KMS-11 (cell line): ENCODE measurements around the gene MCRS1.

Experiments
- H2AFZ ChIP-seq: fragments of 200-600 bp; sonication (generic); 2 replicates; pipeline ENCODE4 v1.6.1; 2016; ENCODE audit warnings: antibody characterized with exemption, mixed run types, low read depth
- H3K27ac ChIP-seq: fragments of 200-600 bp; sonication (generic); 2 replicates; pipeline ENCODE4 v1.6.1; 2016; ENCODE audit warnings: mild to moderate bottlenecking, mixed run types
- H3K27me3 ChIP-seq: fragments of 200-600 bp; sonication (generic); 2 replicates; pipeline ENCODE4 v1.6.1; 2017; ENCODE audit warnings: mild to moderate bottlenecking, low read depth, mixed run types, moderate library complexity; ENCODE audit not compliant: insufficient read depth
- H3K36me3 ChIP-seq: fragments of 200-600 bp; sonication (generic); 2 replicates; pipeline ENCODE4 v1.6.1; 2017; ENCODE audit warnings: mild to moderate bottlenecking, mixed run types; ENCODE audit not compliant: insufficient read depth
- H3K4me1 ChIP-seq: fragments of 200-600 bp; sonication (generic); 2 replicates; pipeline ENCODE4 v1.6.1; 2016; ENCODE audit warnings: mild to moderate bottlenecking, low read depth, mixed run types; ENCODE audit not compliant: poor library complexity, severe bottlenecking
- H3K4me2 ChIP-seq: fragments of 200-600 bp; sonication (generic); 2 replicates; pipeline ENCODE4 v1.7.0; 2016; ENCODE audit warnings: mild to moderate bottlenecking, mixed run types
- H3K4me3 ChIP-seq: fragments of 200-600 bp; sonication (generic); IDR thresholded peaks from 2 replicates; pipeline ENCODE4 v1.6.1; 2017; ENCODE audit warnings: low read depth, low read length, mixed read lengths; ENCODE audit not compliant: insufficient read depth
- H3K79me2 ChIP-seq: fragments of 200-600 bp; sonication (generic); 2 replicates; pipeline ENCODE4 v1.6.1; 2016; ENCODE audit warnings: low read depth, mixed run types; ENCODE audit not compliant: insufficient read depth
- H3K9ac ChIP-seq: fragments of 200-600 bp; sonication (generic); 2 replicates; pipeline ENCODE4 v1.6.1; 2016; ENCODE audit warnings: mild to moderate bottlenecking, mixed run types
- H4K20me1 ChIP-seq: fragments of 200-600 bp; sonication (generic); 2 replicates; pipeline ENCODE4 v1.6.1; 2016; ENCODE audit warnings: mild to moderate bottlenecking, mixed run types; ENCODE audit not compliant: insufficient read depth
- TF ChIP-seq, protein P1 (sequence below): fragments of 200-600 bp; sonication (generic); conservative IDR thresholded peaks from 2 replicates; pipeline ENCODE4 v1.6.1; 2017; ENCODE audit warnings: low read depth, mild to moderate bottlenecking, antibody characterized with exemption, low read length, moderate library complexity, mixed read lengths

The MCRS1 gene

DNA sequence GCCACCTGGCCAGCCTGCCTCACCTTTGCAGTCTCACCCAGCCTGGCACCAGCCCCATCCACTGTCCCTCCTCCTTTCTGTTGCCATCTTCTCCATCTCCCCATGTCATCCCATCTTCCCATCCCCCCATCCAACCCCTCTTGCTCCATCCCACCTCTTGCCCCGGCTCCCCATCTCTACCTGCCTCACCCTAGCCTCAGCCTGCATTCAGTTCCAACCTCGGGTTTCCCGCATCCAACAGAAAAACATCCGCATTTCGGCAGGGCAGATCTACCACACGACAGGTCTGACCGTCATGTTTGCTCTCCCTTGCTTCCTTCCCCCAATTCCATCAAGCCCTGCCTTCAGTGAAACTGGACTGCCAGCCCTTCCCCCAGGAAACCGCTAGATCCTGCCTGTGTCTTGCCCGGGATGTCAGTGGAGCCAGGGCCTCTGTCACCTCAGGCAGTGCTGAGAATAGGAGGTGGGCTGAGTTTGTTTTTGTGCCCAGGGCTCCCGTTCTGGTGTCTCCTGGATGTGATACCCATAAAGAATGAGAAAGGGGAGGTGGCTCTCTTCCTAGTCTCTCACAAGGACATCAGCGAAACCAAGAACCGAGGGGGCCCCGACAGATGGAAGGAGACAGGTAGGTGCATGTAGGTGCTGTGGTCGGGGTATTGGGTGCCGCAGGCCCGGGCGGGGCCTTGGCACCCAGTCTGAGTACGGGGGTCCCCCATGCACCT is 26.6 kb downstream of the MCRS1 start:
- Histone ChIP-seq H3K27ac (no peak overlapping the region), H3K4me3 (no peak overlapping the region), H4K20me1 (no peaks in the 10 kb centered on the region), H3K4me1 (peaks cover 24% of the 10 kb centered on the region), H3K36me3 (no peaks in the 10 kb centered on the region), H3K4me2 (no peak overlapping the region), H2AFZ (no peak overlapping the region), H3K9ac (no peak overlapping the region), H3K79me2 (no peaks in the 10 kb centered on the region), H3K27me3 (peaks cover 28% of the 10 kb centered on the region)
- TF ChIP-seq, protein P1, sequence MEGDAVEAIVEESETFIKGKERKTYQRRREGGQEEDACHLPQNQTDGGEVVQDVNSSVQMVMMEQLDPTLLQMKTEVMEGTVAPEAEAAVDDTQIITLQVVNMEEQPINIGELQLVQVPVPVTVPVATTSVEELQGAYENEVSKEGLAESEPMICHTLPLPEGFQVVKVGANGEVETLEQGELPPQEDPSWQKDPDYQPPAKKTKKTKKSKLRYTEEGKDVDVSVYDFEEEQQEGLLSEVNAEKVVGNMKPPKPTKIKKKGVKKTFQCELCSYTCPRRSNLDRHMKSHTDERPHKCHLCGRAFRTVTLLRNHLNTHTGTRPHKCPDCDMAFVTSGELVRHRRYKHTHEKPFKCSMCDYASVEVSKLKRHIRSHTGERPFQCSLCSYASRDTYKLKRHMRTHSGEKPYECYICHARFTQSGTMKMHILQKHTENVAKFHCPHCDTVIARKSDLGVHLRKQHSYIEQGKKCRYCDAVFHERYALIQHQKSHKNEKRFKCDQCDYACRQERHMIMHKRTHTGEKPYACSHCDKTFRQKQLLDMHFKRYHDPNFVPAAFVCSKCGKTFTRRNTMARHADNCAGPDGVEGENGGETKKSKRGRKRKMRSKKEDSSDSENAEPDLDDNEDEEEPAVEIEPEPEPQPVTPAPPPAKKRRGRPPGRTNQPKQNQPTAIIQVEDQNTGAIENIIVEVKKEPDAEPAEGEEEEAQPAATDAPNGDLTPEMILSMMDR = no peak

DNA sequence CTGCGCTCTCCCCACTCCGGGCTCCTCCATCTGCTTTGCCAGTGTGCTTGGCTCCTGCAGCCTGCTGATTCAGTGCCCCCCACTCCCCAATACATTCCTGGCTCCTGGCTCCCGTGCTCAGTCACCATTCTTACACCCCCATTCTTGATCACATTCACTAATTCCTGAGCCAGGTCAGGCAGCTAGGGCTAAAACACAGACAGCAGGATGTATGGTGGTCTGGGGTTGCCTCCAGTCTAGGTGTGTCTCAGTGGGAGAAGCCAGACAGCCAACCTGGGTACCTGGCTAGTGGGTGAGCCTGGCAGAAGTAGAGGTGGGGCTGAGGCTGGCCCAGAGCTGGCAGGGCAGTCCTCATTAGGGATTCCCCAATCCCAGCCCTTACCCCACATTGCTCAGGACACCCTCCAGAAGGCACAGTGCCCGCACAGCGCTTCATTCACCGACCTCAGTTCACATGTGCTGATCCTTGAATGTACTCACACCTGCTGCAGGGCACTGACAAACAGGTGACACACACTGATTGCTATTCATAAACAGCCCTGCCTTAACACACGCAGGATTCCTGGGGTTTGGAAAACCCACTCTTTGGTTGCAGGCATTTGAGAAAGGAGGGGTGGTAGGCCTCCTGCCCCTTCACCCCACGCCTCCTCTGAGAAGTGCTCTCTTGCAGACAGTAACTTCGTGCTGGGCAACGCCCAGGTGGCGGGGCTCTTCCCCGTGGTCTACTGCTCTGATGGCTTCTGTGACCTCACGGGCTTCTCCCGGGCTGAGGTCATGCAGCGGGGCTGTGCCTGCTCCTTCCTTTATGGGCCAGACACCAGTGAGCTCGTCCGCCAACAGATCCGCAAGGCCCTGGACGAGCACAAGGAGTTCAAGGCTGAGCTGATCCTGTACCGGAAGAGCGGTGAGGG is 27.5 kb downstream of the MCRS1 start:
- no peak overlapping the region for H2AFZ ChIP-seq

DNA sequence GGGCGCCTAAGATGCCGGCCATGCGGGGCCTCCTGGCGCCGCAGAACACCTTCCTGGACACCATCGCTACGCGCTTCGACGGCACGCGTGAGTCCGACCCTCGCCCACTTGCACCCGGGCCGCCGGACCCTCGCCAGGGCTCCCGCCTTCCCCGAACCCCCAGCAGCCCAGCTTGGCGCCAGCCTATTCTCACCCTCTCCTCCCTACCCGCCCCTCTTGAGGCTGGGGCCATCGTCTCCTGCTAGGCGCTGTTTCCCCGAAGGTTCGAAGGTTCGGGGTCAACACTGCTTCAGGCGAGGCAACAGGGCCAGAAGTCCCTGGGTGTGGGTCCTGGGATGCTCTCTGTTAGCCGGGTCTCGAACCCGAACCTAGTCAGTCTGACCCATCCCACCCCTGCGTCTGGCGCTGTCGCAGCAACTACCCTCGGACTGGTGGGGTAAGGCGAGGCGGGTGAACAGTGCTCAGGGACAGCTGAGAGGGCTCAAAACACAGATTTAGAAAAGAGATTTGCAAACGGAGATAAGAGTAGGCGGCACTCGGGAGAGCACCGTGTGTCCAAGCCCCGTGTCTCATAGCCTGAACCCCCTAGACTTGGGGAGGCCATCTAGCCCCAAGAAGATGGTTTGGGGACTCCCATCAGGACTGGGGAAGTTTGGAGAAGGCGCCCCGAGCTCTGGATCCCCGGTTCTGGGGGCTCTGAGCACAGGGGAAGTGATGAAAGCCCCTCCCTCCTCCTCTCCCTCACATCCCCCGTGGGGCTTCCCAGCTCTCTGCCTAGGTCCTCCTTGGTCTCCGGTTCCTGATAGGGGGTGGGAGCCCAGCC is 28.3 kb downstream of the MCRS1 start:
- H3K27ac ChIP-seq = no peak overlapping the region
- H3K4me2 ChIP-seq = no peak overlapping the region
- H3K9ac ChIP-seq = no peak overlapping the region
- H3K27me3 ChIP-seq = peaks cover 28% of the 10 kb centered on the region
- no peaks in the 10 kb centered on the region for H3K79me2 ChIP-seq
- H3K36me3 ChIP-seq = no peaks in the 10 kb centered on the region
- no peaks in the 10 kb centered on the region for H4K20me1 ChIP-seq
- H3K4me3 ChIP-seq = no peak overlapping the region
- H2AFZ ChIP-seq = no peak overlapping the region
- TF ChIP-seq, protein P1 = no peak
- H3K4me1 ChIP-seq = peaks cover 27% of the 10 kb centered on the region

More for the DNA sequence above, 27.5 kb downstream of the MCRS1 start:
- Histone ChIP-seq H3K27me3 (peaks cover 28% of the 10 kb centered on the region), H3K4me1 (peaks cover 27% of the 10 kb centered on the region), H3K4me2 (no peak overlapping the region), H3K4me3 (no peak overlapping the region), H3K36me3 (no peaks in the 10 kb centered on the region), H3K27ac (no peak overlapping the region), H3K9ac (no peak overlapping the region), H4K20me1 (no peaks in the 10 kb centered on the region), H3K79me2 (no peaks in the 10 kb centered on the region)
- TF ChIP-seq, protein P1 = no peak
